ENCODE data around the gene DDX49. TPM values are rescaled to one million over a fixed set of nuclear protein-coding genes. Genes with fewer than 3 reads are reported as not detected.

DDX49 gene
- total and polyA plus RNA-seq, 4 donors = 13.2 to 36.1 (median 29.2) TPM

DNA sequence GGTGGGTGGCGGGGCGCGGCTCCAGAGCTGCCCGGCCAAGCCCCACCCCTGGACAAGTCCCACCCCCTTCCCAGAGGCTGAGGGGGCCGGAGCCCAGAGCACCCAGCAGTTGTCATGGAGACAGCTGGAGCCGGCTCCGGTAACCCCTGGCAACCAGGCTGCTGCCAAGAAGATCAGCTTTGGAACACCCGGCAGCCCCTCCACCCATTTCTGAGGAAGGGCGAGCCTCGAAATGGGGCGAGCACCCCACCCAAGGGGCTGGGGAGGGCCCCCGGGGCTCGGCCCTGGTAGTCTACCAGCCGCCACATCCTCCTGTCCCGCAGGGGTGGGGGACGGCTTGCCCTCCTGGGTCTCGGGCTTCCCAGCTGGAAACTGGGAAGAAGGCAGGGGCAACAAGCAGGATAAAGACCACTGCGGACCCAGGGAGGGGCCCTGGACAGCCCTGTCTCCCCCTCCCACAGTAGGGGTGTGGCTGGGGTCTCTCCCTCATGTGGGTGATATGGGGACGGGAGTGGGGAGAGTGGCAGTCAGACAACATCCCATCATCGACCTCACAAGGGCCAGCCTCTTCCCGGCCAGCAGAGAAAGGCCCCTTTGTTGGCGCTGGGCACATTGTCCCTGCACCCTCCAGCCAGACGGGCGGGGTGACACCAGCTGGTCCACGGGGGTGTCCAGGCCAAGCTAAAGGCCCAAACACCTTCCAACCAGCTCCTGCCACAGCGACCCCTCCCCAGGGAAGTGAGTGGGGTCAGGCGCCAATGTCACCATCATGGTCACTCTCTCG, 25.1 kb upstream of the DDX49 start:
- H3K9ac ChIP-seq (ENCODE audit: low read depth in 1 of 2, low read length in 2 of 2) = no peak overlapping the region
- H3K27ac ChIP-seq (ENCODE audit: low read depth in 1 of 2, low read length in 2 of 2) = no peak overlapping the region
- H3K36me3 ChIP-seq (ENCODE audit: control insufficient read depth in 4 of 4, insufficient read depth in 3 of 4, low read depth in 1 of 4, low read length in 3 of 4) = peaks cover 0 to 4% (median 2%) of the 10 kb centered on the region in 4 donors
- H3K4me1 ChIP-seq (ENCODE audit: control insufficient read depth in 4 of 4, insufficient read depth in 4 of 4, low read length in 3 of 4) = peaks cover 2 to 21% (median 10%) of the 10 kb centered on the region in 4 donors
- H3K4me3 ChIP-seq (ENCODE audit: low read depth in 1 of 3, low read length in 3 of 3) = no peak overlapping the region
- no peaks in the 10 kb centered on the region for H3K9me3 ChIP-seq (ENCODE audit: control insufficient read depth in 4 of 4, low read length in 3 of 4)
- peaks cover 0 to 5% (median 0%) of the 10 kb centered on the region in 4 donors for H3K27me3 ChIP-seq (ENCODE audit: control insufficient read depth in 4 of 4, insufficient read depth in 4 of 4, low read length in 3 of 4)
- 16% methylated on average over 28 of the region's 28 CpGs for WGBS
- TF ChIP-seq HNF4A (conservative IDR thresholded peaks at IDR 0.05) (no peak), SP1 (IDR thresholded peaks at IDR 0.05) (no peak)
- DNase-seq (ENCODE audit: low spot score) = no peak

DNA sequence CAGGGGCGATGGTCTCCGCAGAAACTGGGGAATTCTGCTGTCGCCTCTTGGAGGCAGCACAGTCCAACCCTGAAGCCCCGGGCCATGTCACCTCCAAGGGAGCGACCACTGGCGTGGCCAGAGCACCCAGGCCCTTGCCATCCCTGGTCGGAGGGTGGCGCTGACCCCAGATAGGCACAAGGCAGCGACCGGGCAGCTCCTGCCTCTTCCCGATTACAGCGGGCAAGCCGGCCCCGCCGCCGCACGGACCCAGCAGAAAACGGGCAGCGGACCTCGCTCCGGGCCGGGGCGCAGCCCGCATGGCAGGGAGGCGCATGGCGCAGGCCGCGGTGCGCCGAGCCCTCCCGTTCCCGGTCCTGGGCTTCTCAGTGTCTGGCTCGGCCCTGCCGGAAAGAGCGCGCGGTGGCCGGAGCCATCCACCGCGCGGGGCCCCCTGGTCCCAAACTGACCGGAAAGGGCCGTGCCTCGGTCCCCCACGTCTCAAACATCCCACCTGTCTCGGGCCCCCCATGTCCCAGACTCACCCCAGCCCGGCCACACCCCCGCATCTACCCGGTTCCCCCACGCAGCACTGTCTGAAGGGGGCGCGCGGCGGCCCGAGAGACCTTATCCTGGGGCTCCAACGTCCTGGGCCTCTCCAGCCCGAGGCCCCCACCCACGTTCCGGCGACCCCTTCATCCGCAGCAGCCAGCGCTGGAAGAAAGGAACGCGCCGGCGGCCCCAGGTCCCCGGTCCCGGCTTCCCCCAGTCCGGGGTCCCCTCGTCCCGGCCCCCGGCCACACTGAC, 24.3 kb upstream of the DDX49 start:
- H3K9ac ChIP-seq (ENCODE audit: low read depth in 1 of 2, low read length in 2 of 2) = no peak overlapping the region
- H3K27me3 ChIP-seq (ENCODE audit: control insufficient read depth in 4 of 4, insufficient read depth in 4 of 4, low read length in 3 of 4) = peaks cover 0 to 5% (median 0%) of the 10 kb centered on the region in 4 donors
- peaks cover 0 to 10% (median 4%) of the 10 kb centered on the region in 4 donors for H3K36me3 ChIP-seq (ENCODE audit: control insufficient read depth in 4 of 4, insufficient read depth in 3 of 4, low read depth in 1 of 4, low read length in 3 of 4)
- WGBS = 2% methylated on average over 72 of the region's 72 CpGs
- no peak overlapping the region for H3K27ac ChIP-seq (ENCODE audit: low read depth in 1 of 2, low read length in 2 of 2)
- peaks cover 2 to 21% (median 10%) of the 10 kb centered on the region in 4 donors for H3K4me1 ChIP-seq (ENCODE audit: control insufficient read depth in 4 of 4, insufficient read depth in 4 of 4, low read length in 3 of 4)
- H3K4me3 ChIP-seq (ENCODE audit: low read depth in 1 of 3, low read length in 3 of 3) = peak overlapping the region in 1 of 3 donors; percentile 49
- H3K9me3 ChIP-seq (ENCODE audit: control insufficient read depth in 4 of 4, low read length in 3 of 4) = no peaks in the 10 kb centered on the region
- DNase-seq (ENCODE audit: low spot score) = no peak
- TF ChIP-seq TAF1 (conservative IDR thresholded peaks at IDR 0.05) (no peak), YY1 (IDR thresholded peaks at IDR 0.05) (no peak), RAD21 (IDR thresholded peaks at IDR 0.05) (peak in 1 of 2 donors; percentile 39)
- TF ChIP-seq, protein P1, sequence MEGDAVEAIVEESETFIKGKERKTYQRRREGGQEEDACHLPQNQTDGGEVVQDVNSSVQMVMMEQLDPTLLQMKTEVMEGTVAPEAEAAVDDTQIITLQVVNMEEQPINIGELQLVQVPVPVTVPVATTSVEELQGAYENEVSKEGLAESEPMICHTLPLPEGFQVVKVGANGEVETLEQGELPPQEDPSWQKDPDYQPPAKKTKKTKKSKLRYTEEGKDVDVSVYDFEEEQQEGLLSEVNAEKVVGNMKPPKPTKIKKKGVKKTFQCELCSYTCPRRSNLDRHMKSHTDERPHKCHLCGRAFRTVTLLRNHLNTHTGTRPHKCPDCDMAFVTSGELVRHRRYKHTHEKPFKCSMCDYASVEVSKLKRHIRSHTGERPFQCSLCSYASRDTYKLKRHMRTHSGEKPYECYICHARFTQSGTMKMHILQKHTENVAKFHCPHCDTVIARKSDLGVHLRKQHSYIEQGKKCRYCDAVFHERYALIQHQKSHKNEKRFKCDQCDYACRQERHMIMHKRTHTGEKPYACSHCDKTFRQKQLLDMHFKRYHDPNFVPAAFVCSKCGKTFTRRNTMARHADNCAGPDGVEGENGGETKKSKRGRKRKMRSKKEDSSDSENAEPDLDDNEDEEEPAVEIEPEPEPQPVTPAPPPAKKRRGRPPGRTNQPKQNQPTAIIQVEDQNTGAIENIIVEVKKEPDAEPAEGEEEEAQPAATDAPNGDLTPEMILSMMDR (IDR thresholded peaks at IDR 0.05; ENCODE audit: low read depth, low read length, missing input control) = peak; percentile 13

DNA sequence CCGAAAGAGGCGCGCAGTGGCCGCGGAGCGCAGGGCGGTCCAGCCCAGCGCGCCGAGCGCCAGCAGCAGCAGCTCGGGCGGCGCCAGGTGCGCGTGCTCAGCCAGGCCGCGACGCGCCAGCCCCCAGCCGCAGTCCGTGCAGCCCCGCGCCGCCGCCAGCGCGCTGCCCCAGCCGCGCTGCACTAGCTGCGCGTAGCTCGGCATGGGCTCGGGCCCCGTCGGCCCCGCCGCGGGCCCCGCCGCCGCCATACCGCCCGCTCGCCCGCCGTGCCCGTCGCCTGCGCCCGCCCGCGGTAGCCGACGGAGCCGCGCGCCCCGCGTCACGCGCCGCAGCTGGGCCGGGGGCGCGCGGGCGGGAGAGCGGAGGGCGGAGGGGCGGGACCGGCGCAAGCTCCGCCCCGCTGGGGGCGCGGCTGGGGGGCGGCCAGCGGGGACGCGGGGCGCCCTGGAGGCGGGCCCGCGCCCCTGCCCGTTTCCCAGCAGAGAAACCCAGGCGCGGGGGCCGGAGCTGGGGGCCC, 23.6 kb upstream of the DDX49 start, which contains the start of gene CERS1:
TSS of gene CERS1 (minus strand) at position 335 of the 518 bp plus-strand sequence. CDS start at position 249, 86 bp downstream.
- Histone ChIP-seq H3K4me3 (ENCODE audit: low read depth in 1 of 3, low read length in 3 of 3) (peak within 1 kb of the TSS in 1 of 3 donors; percentile 49), H3K36me3 (ENCODE audit: control insufficient read depth in 4 of 4, insufficient read depth in 3 of 4, low read depth in 1 of 4, low read length in 3 of 4) (peaks cover 0 to 17% (median 5%) of the 10 kb centered on the region in 4 donors), H3K9ac (ENCODE audit: low read depth in 1 of 2, low read length in 2 of 2) (no peak within 1 kb of the TSS), H3K27me3 (ENCODE audit: control insufficient read depth in 4 of 4, insufficient read depth in 4 of 4, low read length in 3 of 4) (peaks cover 0 to 5% (median 0%) of the 10 kb centered on the region in 4 donors), H3K9me3 (ENCODE audit: control insufficient read depth in 4 of 4, low read length in 3 of 4) (no peaks in the 10 kb centered on the region), H3K27ac (ENCODE audit: low read depth in 1 of 2, low read length in 2 of 2) (no peak within 1 kb of the TSS), H3K4me1 (ENCODE audit: control insufficient read depth in 4 of 4, insufficient read depth in 4 of 4, low read length in 3 of 4) (peaks cover 2 to 21% (median 10%) of the 10 kb centered on the region in 4 donors)
- TF ChIP-seq SP1 (IDR thresholded peaks at IDR 0.05) (no peak), JUND (IDR thresholded peaks at IDR 0.05) (no peak), EGR1 (IDR thresholded peaks at IDR 0.05; ENCODE audit: low read depth in 2 of 2) (no peak), FOXA1 (IDR thresholded peaks at IDR 0.05) (no peak)
- WGBS = 2% methylated on average over 87 of the region's 89 CpGs
- DNase-seq (ENCODE audit: low spot score) = no peak
